Stimulated activated CD8-positive, alpha-beta memory T cell treated with anti-CD3 and anti-CD28 coated beads, Interleukin-4, amount 100 ng/mL, for 4 hours (primary cell): ENCODE measurements around the gene DNAJC17.

Source experiments
- DNase-seq, 2 donors: peaks; one replicate each; pipeline ENCODE4 v3.0.0-alpha.2; 2020; ENCODE audit warnings: low read depth in 2 of 2, low spot score in 1 of 2

The DNAJC17 gene

GRCh38 chr15:40807028-40807887 lies at the start of gene DNAJC17, which contains the start of gene ZFYVE19:
Gene DNAJC17 (minus strand): TSS chr15:40807473. CDS start chr15:40807446, 27 bp downstream.
Gene ZFYVE19 (plus strand): TSS chr15:40807089. CDS start chr15:40807590, 501 bp downstream.
- DNase-seq, result peak; percentile 88 to 95

GRCh38 chr15:40856746-40857145 lies 49.5 kb upstream of the DNAJC17 start:
- no peak for DNase-seq

GRCh38 chr15:40855706-40856234 lies 48.5 kb upstream of the DNAJC17 start:
- no peak for DNase-seq

GRCh38 chr15:40854161-40854560 lies 46.9 kb upstream of the DNAJC17 start:
- no peak for DNase-seq

- DNase-seq, result no peak
Observed at GRCh38 chr15:40853241-40853890, 46.1 kb upstream of the DNAJC17 start.

GRCh38 chr15:40852529-40852928 lies 45.3 kb upstream of the DNAJC17 start:
- no peak for DNase-seq

GRCh38 chr15:40850576-40851112 lies 43.4 kb upstream of the DNAJC17 start:
- DNase-seq, result no peak

- DNase-seq, result no peak
Observed at GRCh38 chr15:40847223-40847961, 40.1 kb upstream of the DNAJC17 start.

GRCh38 chr15:40846841-40847222 lies 39.6 kb upstream of the DNAJC17 start:
- DNase-seq, result no peak

- DNase-seq, result no peak
Observed at GRCh38 chr15:40845511-40846284, 38.4 kb upstream of the DNAJC17 start.

- no peak for DNase-seq
Observed at GRCh38 chr15:40845036-40845435, 37.8 kb upstream of the DNAJC17 start.

GRCh38 chr15:40844696-40845030 lies 37.4 kb upstream of the DNAJC17 start:
- DNase-seq, result no peak

GRCh38 chr15:40843885-40844695 lies 36.8 kb upstream of the DNAJC17 start, which contains the start of gene SPINT1:
Gene SPINT1 (plus strand): TSS chr15:40844048. CDS start chr15:40844555, 507 bp downstream.
- DNase-seq, result peak; percentile 44 to 60

GRCh38 chr15:40843261-40843884 lies 36.1 kb upstream of the DNAJC17 start:
- no peak for DNase-seq

GRCh38 chr15:40841741-40842140 lies 34.5 kb upstream of the DNAJC17 start:
- no peak for DNase-seq

- DNase-seq, result no peak
Observed at GRCh38 chr15:40838756-40839155, 31.5 kb upstream of the DNAJC17 start.

- no peak for DNase-seq
Observed at GRCh38 chr15:40836020-40836419, 28.7 kb upstream of the DNAJC17 start.

- DNase-seq, result no peak
Observed at GRCh38 chr15:40832903-40833302, 25.6 kb upstream of the DNAJC17 start.

GRCh38 chr15:40831861-40832260 lies 24.6 kb upstream of the DNAJC17 start:
- DNase-seq, result no peak
